Keratinocyte (primary cell): Measurements from ENCODE around the gene APOM. TPM values are rescaled to one million over a fixed set of nuclear protein-coding genes. Genes with fewer than 3 reads are reported as not detected.

ENCODE experiments used
- DNase-seq: peaks from one replicate; pipeline ENCODE4 v3.0.0-alpha.2; 2011; ENCODE audit warnings: low read depth, missing footprints, low spot score
- FAIRE-seq: peaks from 2 replicates; lab custom pipeline; 2011; peaks lifted over from hg19 to GRCh38; lab: Jason Lieb, UNC
- H2AFZ ChIP-seq: 2 replicates; pipeline ENCODE4 v1.6.0; 2012; ENCODE audit warnings: low read length, control low read depth, inconsistent platforms; ENCODE audit not compliant: control insufficient read depth
- H3K27ac ChIP-seq: 2 replicates; pipeline ENCODE4 v1.5.1; 2011; ENCODE audit warnings: low read length; ENCODE audit not compliant: control insufficient read depth, insufficient read depth
- H3K27me3 ChIP-seq: 3 replicates; pipeline ENCODE4 v1.6.0; 2011; ENCODE audit warnings: low read length; ENCODE audit not compliant: control insufficient read depth, insufficient read depth; ENCODE audit errors: extremely low read depth
- H3K36me3 ChIP-seq, 2 experiments: 2 replicates in 1 of 2; 3 replicates in 1 of 2; pipeline ENCODE4 v1.5.1; 2011; ENCODE audit warnings: low read length in 2 of 2, mild to moderate bottlenecking in 1 of 2; ENCODE audit not compliant: control insufficient read depth in 2 of 2, insufficient read depth in 2 of 2; ENCODE audit errors: extremely low read depth in 1 of 2
- H3K4me1 ChIP-seq: 3 replicates; pipeline ENCODE4 v1.5.1; 2011; ENCODE audit warnings: low read length; ENCODE audit not compliant: control insufficient read depth, insufficient read depth; ENCODE audit errors: extremely low read depth
- H3K4me2 ChIP-seq: 3 replicates; pipeline ENCODE4 v1.6.0; 2011; ENCODE audit warnings: low read depth, low read length; ENCODE audit not compliant: control insufficient read depth, insufficient read depth; ENCODE audit errors: extremely low read depth
- H3K4me3 ChIP-seq, 3 experiments: fragments of 200-600 bp in 1 of 3; sonication (generic) in 1 of 3; 2 replicates in 2 of 3; 3 replicates in 1 of 3; pipeline ENCODE4 v1.5.1; 2011 to 2016; ENCODE audit warnings: low read length in 3 of 3, mild to moderate bottlenecking in 3 of 3, control low read depth in 2 of 3, inconsistent platforms in 1 of 3, low read depth in 1 of 3, mixed read lengths in 1 of 3, mixed run types in 1 of 3, moderate library complexity in 1 of 3; ENCODE audit not compliant: control insufficient read depth in 2 of 3, insufficient read depth in 2 of 3; ENCODE audit errors: extremely low read depth in 1 of 3
- H3K79me2 ChIP-seq: 2 replicates; pipeline ENCODE4 v1.6.0; 2012; ENCODE audit warnings: low read length; ENCODE audit not compliant: control insufficient read depth, insufficient read depth
- H3K9ac ChIP-seq: 3 replicates; pipeline ENCODE4 v1.6.0; 2011; ENCODE audit warnings: low read length; ENCODE audit not compliant: control insufficient read depth, insufficient read depth; ENCODE audit errors: extremely low read depth
- H3K9me1 ChIP-seq: 3 replicates; pipeline ENCODE4 v1.6.0; 2011; ENCODE audit warnings: low read length; ENCODE audit not compliant: control insufficient read depth, insufficient read depth; ENCODE audit errors: extremely low read depth
- H3K9me3 ChIP-seq: 2 replicates; pipeline ENCODE4 v1.5.1; 2012; ENCODE audit warnings: low read depth, low read length; ENCODE audit not compliant: control insufficient read depth
- H4K20me1 ChIP-seq: 3 replicates; pipeline ENCODE4 v1.6.0; 2011; ENCODE audit warnings: low read length; ENCODE audit not compliant: control insufficient read depth, insufficient read depth; ENCODE audit errors: extremely low read depth
- CTCF ChIP-seq, 3 experiments: IDR thresholded peaks in 1 of 3; conservative IDR thresholded peaks in 1 of 3; optimal IDR thresholded peaks in 1 of 3; 2 replicates in 2 of 3; 3 replicates in 1 of 3; pipeline versions ENCODE3 to v1.5.1; 2011; ENCODE audit warnings: low read length in 3 of 3, mild to moderate bottlenecking in 3 of 3, moderate library complexity in 2 of 3, control low read depth in 1 of 3, inconsistent platforms in 1 of 3; ENCODE audit not compliant: insufficient read depth in 2 of 3; ENCODE audit errors: extremely low read depth in 1 of 3
- EZH2 ChIP-seq: IDR thresholded peaks from one replicate; pipeline ENCODE4 v1.6.1; 2012; ENCODE audit warnings: inconsistent platforms, mild to moderate bottlenecking, low read length, moderate library complexity
- dilution Hi-C: fragments of 300-500 bp; cut with MboI; formaldehyde crosslinking; loops from one replicate; pipeline ENCODE4 v1.7.0; 2020; ENCODE audit warnings: low sequenced_read_pairs; ENCODE audit not compliant: extremely low pct_ligation_motif_present
- polyA plus RNA-seq, 5 experiments: library from polyadenylated mRNA; depleted of rRNA in 3 of 5; stranded (reverse) in 3 of 5; stranded (forward) in 1 of 5; unstranded in 1 of 5; fragments of >200 nt; gene quantifications; 1 replicate in 1 of 5; 2 replicates in 3 of 5; 3 replicates in 1 of 5; pipeline versions ENCODE4 v1.2.1 to v1.2.3, GENCODE V29; 2011 to 2012; ENCODE audit warnings: missing spikeins in 2 of 5, low read depth in 1 of 5, low replicate concordance in 1 of 5

APOM gene
- polyA plus RNA-seq, 1 donor (not counting 4 experiments of a cell fraction or from before 2014, with no cell fraction given), result 1.4 TPM

GRCh38 chr6:31690231-31691077, 34.8 kb downstream of the APOM start:
- no peak overlapping the region for H2AFZ ChIP-seq
- no peak for FAIRE-seq
- no peak for DNase-seq
- dilution Hi-C loops, result no loop called here
- no peaks in the 10 kb centered on the region for H4K20me1 ChIP-seq
- no peaks in the 10 kb centered on the region for H3K9me3 ChIP-seq
- no peak overlapping the region for H3K27ac ChIP-seq
- TF ChIP-seq CTCF (optimal IDR thresholded peaks at IDR 0.05 in 1 of 3, IDR thresholded peaks at IDR 0.05 in 1 of 3, conservative IDR thresholded peaks at IDR 0.05 in 1 of 3; ENCODE audit: extremely low read depth in 1 of 3, insufficient read depth in 2 of 3, low read length in 3 of 3), result no peak
- TF ChIP-seq EZH2, result no peak
- H3K27me3 ChIP-seq, result no peaks in the 10 kb centered on the region
- H3K9me1 ChIP-seq, result no peaks in the 10 kb centered on the region
- no peaks in the 10 kb centered on the region for H3K79me2 ChIP-seq
- peaks cover 22 to 46% of the 10 kb centered on the region in 2 experiments for H3K36me3 ChIP-seq
- no peak overlapping the region for H3K9ac ChIP-seq
- no peak overlapping the region for H3K4me2 ChIP-seq
- no peak overlapping the region for H3K4me3 ChIP-seq
- no peaks in the 10 kb centered on the region for H3K4me1 ChIP-seq

GRCh38 chr6:31691078-31691463, 35.4 kb downstream of the APOM start:
- no peaks in the 10 kb centered on the region for H3K9me1 ChIP-seq
- TF ChIP-seq CTCF (optimal IDR thresholded peaks at IDR 0.05 in 1 of 3, IDR thresholded peaks at IDR 0.05 in 1 of 3, conservative IDR thresholded peaks at IDR 0.05 in 1 of 3; ENCODE audit: extremely low read depth in 1 of 3, insufficient read depth in 2 of 3, low read length in 3 of 3) (no peak), EZH2 (no peak)
- no peak overlapping the region for H2AFZ ChIP-seq
- DNase-seq, result no peak
- H3K27ac ChIP-seq, result no peak overlapping the region
- no peak for FAIRE-seq
- dilution Hi-C loops, result no loop called here
- H3K27me3 ChIP-seq, result no peaks in the 10 kb centered on the region
- no peak overlapping the region for H3K4me3 ChIP-seq
- H3K9me3 ChIP-seq, result no peaks in the 10 kb centered on the region
- no peak overlapping the region for H3K9ac ChIP-seq
- H3K4me2 ChIP-seq, result no peak overlapping the region
- no peaks in the 10 kb centered on the region for H3K4me1 ChIP-seq
- no peaks in the 10 kb centered on the region for H4K20me1 ChIP-seq
- H3K79me2 ChIP-seq, result no peaks in the 10 kb centered on the region
- H3K36me3 ChIP-seq, result peaks cover 22 to 46% of the 10 kb centered on the region in 2 experiments
